ENCODE measurements around the gene C10orf105. TPM values are rescaled to one million over a fixed set of nuclear protein-coding genes. Genes with fewer than 3 reads are reported as not detected.
A peak's percentile ranks its signal among the peaks of the same experiment; 100 is the strongest.

Gene C10orf105
- total RNA-seq, 2 experiments from 2014 or later: 0.25 to 0.36 TPM

GRCh38 chr10:71695502-71696476 is 23.8 kb downstream of the C10orf105 start:
- no peak overlapping the region for H3K4me3 Mint-ChIP-seq

GRCh38 chr10:71694567-71694968 is 25.0 kb downstream of the C10orf105 start:
- H3K4me1 Mint-ChIP-seq (ENCODE audit: low read depth): peaks cover 29% of the 10 kb centered on the region
- H3K9me3 Mint-ChIP-seq: no peaks in the 10 kb centered on the region
- H3K36me3 Mint-ChIP-seq (ENCODE audit: low read depth): no peaks in the 10 kb centered on the region
- H3K4me3 ChIP-seq (ENCODE audit: low read length): peak overlapping the region; percentile 32
- DNase-seq (peak in 9 of 14 experiments; percentile 16 to 69 (median 33)), ATAC-seq (ENCODE audit: poor library complexity) (peak; percentile 56)
- H3K27me3 ChIP-seq (ENCODE audit: control insufficient read depth in 1 of 2, insufficient read depth in 2 of 2, low read length in 2 of 2): no peaks in the 10 kb centered on the region
- H3K4me1 ChIP-seq (ENCODE audit: insufficient read depth, low read length): peaks cover 57% of the 10 kb centered on the region
- CTCF ChIA-PET: interaction anchor here (0.9 to 2.5 kb wide), 3 partner anchors 14 to 117 kb away, joined by 3 to 9 read pairs (median 8); partner anchors contain the start of gene VSIR
- TF ChIP-seq CTCF (IDR thresholded peaks at IDR 0.05): no peak
- no peaks in the 10 kb centered on the region for H3K36me3 ChIP-seq (ENCODE audit: insufficient read depth, low read length)
- H3K27ac Mint-ChIP-seq: peak overlapping the region; percentile 56
- H3K4me3 Mint-ChIP-seq: no peak overlapping the region
- no peaks in the 10 kb centered on the region for H3K27me3 Mint-ChIP-seq
- intact Hi-C loops (cut with DNase I, micrococcal nuclease): no loop called here
- no peak overlapping the region for H3K27ac ChIP-seq (ENCODE audit: low read depth in 1 of 2, low read length in 2 of 2)
- POLR2A ChIA-PET: interaction anchor here (0.9 to 3.7 kb wide), 8 partner anchors 19 to 79 kb away, joined by 3 to 20 read pairs (median 4); partner anchors contain the start of gene VSIR
- H3K9me3 ChIP-seq (ENCODE audit: control insufficient read depth in 1 of 2, insufficient read depth in 1 of 2, low read length in 2 of 2): peaks cover 0 to 10% of the 10 kb centered on the region in 2 experiments

More at GRCh38 chr10:71695502-71696476, 23.8 kb downstream of the C10orf105 start:
- H3K36me3 ChIP-seq (ENCODE audit: insufficient read depth, low read length): no peaks in the 10 kb centered on the region
- POLR2A ChIA-PET: interaction anchor here (0.8 to 3.7 kb wide), 5 partner anchors 13 to 80 kb away, joined by 3 to 20 read pairs (median 6); partner anchors contain the start of gene VSIR
- H3K4me1 ChIP-seq (ENCODE audit: insufficient read depth, low read length): peaks cover 61% of the 10 kb centered on the region
- CTCF ChIA-PET: interaction anchor here (0.6 to 3.8 kb wide), 14 partner anchors 8 to 376 kb away, joined by 3 to 26 read pairs (median 5); partner anchors contain the start of genes SLC29A3 and VSIR
- no peaks in the 10 kb centered on the region for H3K27me3 ChIP-seq (ENCODE audit: control insufficient read depth in 1 of 2, insufficient read depth in 2 of 2, low read length in 2 of 2)
- no peaks in the 10 kb centered on the region for H3K9me3 Mint-ChIP-seq
- H3K9me3 ChIP-seq (ENCODE audit: control insufficient read depth in 1 of 2, insufficient read depth in 1 of 2, low read length in 2 of 2): peaks cover 0 to 8% of the 10 kb centered on the region in 2 experiments
- no peak overlapping the region for H3K27ac ChIP-seq (ENCODE audit: low read depth in 1 of 2, low read length in 2 of 2)
- peaks cover 29% of the 10 kb centered on the region for H3K4me1 Mint-ChIP-seq (ENCODE audit: low read depth)
- H3K36me3 Mint-ChIP-seq (ENCODE audit: low read depth): no peaks in the 10 kb centered on the region
- no peak overlapping the region for H3K27ac Mint-ChIP-seq
- no peak overlapping the region for H3K4me3 ChIP-seq (ENCODE audit: low read length)
- no peak for TF ChIP-seq CTCF (IDR thresholded peaks at IDR 0.05)
- intact Hi-C loops (cut with DNase I, micrococcal nuclease): loop anchor here in 1 of 2 experiments (1.0 kb wide), 1 partner anchor 381 kb away; no protein-coding TSS in a partner anchor
- H3K27me3 Mint-ChIP-seq: no peaks in the 10 kb centered on the region
- ATAC-seq (ENCODE audit: poor library complexity) (no peak), DNase-seq (no peak)

GRCh38 chr10:71694039-71694501 is 25.5 kb downstream of the C10orf105 start:
- H3K4me1 ChIP-seq (ENCODE audit: insufficient read depth, low read length): peaks cover 52% of the 10 kb centered on the region
- no peak overlapping the region for H3K4me3 Mint-ChIP-seq

More at GRCh38 chr10:71694039-71694501, 25.5 kb downstream of the C10orf105 start:
- no peaks in the 10 kb centered on the region for H3K9me3 Mint-ChIP-seq
- Histone ChIP-seq H3K4me3 (ENCODE audit: low read length) (peak overlapping the region; percentile 32), H3K27me3 (ENCODE audit: control insufficient read depth in 1 of 2, insufficient read depth in 2 of 2, low read length in 2 of 2) (no peaks in the 10 kb centered on the region), H3K36me3 (ENCODE audit: insufficient read depth, low read length) (no peaks in the 10 kb centered on the region), H3K27ac (ENCODE audit: low read depth in 1 of 2, low read length in 2 of 2) (no peak overlapping the region), H3K9me3 (ENCODE audit: control insufficient read depth in 1 of 2, insufficient read depth in 1 of 2, low read length in 2 of 2) (peaks cover 0 to 15% of the 10 kb centered on the region in 2 experiments)
- intact Hi-C loops (cut with DNase I, micrococcal nuclease): no loop called here
- H3K36me3 Mint-ChIP-seq (ENCODE audit: low read depth): no peaks in the 10 kb centered on the region
- ChIA-PET CTCF (interaction anchor here (0.9 to 2.5 kb wide), 3 partner anchors 14 to 118 kb away, joined by 3 to 9 read pairs (median 8); partner anchors contain the start of gene VSIR), POLR2A (interaction anchor here (0.9 to 3.7 kb wide), 8 partner anchors 19 to 79 kb away, joined by 3 to 20 read pairs (median 4); partner anchors contain the start of gene VSIR)
- peaks cover 29% of the 10 kb centered on the region for H3K4me1 Mint-ChIP-seq (ENCODE audit: low read depth)
- H3K27ac Mint-ChIP-seq: peak overlapping the region; percentile 63
- no peak for TF ChIP-seq CTCF (IDR thresholded peaks at IDR 0.05)
- H3K27me3 Mint-ChIP-seq: no peaks in the 10 kb centered on the region
- no peak for ATAC-seq (ENCODE audit: poor library complexity)
- no peak for DNase-seq
